Measurements from ENCODE around the gene PCF11.
"Not testable (repeated sequence)": the region's sequence is repeated elsewhere in the genome, so short reads cannot be mapped to it uniquely, and the experiment has no call there.

PCF11 gene

GRCh38 chr11:83156996-83157593 is at the start of gene PCF11:
PCF11 (plus strand) TSS chr11:83157131; CDS start chr11:83157440, 309 bp downstream.
- H3K36me3 Mint-ChIP-seq, result peaks cover 43 to 50% of the 10 kb centered on the region in 2 donors
- H3K27me3 Mint-ChIP-seq, result no peaks in the 10 kb centered on the region
- H3K27ac Mint-ChIP-seq, result peak within 1 kb of the TSS; percentile 100
- H3K9me3 Mint-ChIP-seq, result no peaks in the 10 kb centered on the region
- H3K4me1 Mint-ChIP-seq, result peaks cover 18 to 34% of the 10 kb centered on the region in 2 donors
- H3K4me3 Mint-ChIP-seq, result peak within 1 kb of the TSS; percentile 98 to 100
- DNase-seq (no peak), ATAC-seq (replicated peaks) (peak; percentile 14 to 17)

- peaks cover 13 to 19% of the 10 kb centered on the region in 2 donors for H3K4me1 Mint-ChIP-seq
- H3K27ac Mint-ChIP-seq, result no peak overlapping the region
- H3K9me3 Mint-ChIP-seq, result no peaks in the 10 kb centered on the region
- DNase-seq (no peak), ATAC-seq (replicated peaks) (no peak)
- no peak overlapping the region for H3K4me3 Mint-ChIP-seq
- peaks cover 3 to 6% of the 10 kb centered on the region in 2 donors for H3K36me3 Mint-ChIP-seq
- no peaks in the 10 kb centered on the region for H3K27me3 Mint-ChIP-seq
Measured at GRCh38 chr11:83112886-83113285, 44.0 kb upstream of the PCF11 start.

GRCh38 chr11:83115026-83115425 is 41.9 kb upstream of the PCF11 start:
- H3K27me3 Mint-ChIP-seq, result no peaks in the 10 kb centered on the region
- DNase-seq (no peak), ATAC-seq (replicated peaks) (no peak)
- peaks cover 13 to 19% of the 10 kb centered on the region in 2 donors for H3K4me1 Mint-ChIP-seq
- H3K27ac Mint-ChIP-seq, result no peak overlapping the region
- peak overlapping the region in 1 of 2 donors; percentile 5 for H3K4me3 Mint-ChIP-seq
- H3K9me3 Mint-ChIP-seq, result no peaks in the 10 kb centered on the region
- H3K36me3 Mint-ChIP-seq, result peaks cover 3 to 4% of the 10 kb centered on the region in 2 donors

- Mint-ChIP-seq H3K9me3 (no peaks in the 10 kb centered on the region), H3K27me3 (no peaks in the 10 kb centered on the region), H3K36me3 (peaks cover under 1 to 4% of the 10 kb centered on the region in 2 donors), H3K4me1 (peaks cover 13 to 19% of the 10 kb centered on the region in 2 donors), H3K4me3 (peak overlapping the region in 1 of 2 donors; percentile 47), H3K27ac (no peak overlapping the region)
- DNase-seq (no peak), ATAC-seq (replicated peaks) (no peak)
Measured at GRCh38 chr11:83115551-83115950, 41.4 kb upstream of the PCF11 start.

- Mint-ChIP-seq H3K9me3 (no peaks in the 10 kb centered on the region), H3K27me3 (no peaks in the 10 kb centered on the region), H3K4me1 (peaks cover 13 to 19% of the 10 kb centered on the region in 2 donors), H3K27ac (peak overlapping the region; percentile 31), H3K36me3 (peaks cover 0 to 2% of the 10 kb centered on the region in 2 donors), H3K4me3 (no peak overlapping the region)
- DNase-seq, result no peak
- ATAC-seq (replicated peaks), result no peak
Measured at GRCh38 chr11:83116015-83116641, 40.8 kb upstream of the PCF11 start.

- Mint-ChIP-seq H3K27ac (peak overlapping the region; percentile 67), H3K9me3 (no peaks in the 10 kb centered on the region), H3K27me3 (no peaks in the 10 kb centered on the region), H3K36me3 (no peaks in the 10 kb centered on the region), H3K4me3 (no peak overlapping the region), H3K4me1 (peaks cover 17 to 33% of the 10 kb centered on the region in 2 donors)
- no peak for DNase-seq
- no peak for ATAC-seq (replicated peaks)
Measured at GRCh38 chr11:83118814-83119213, 38.1 kb upstream of the PCF11 start.

GRCh38 chr11:83119216-83119615 is 37.7 kb upstream of the PCF11 start:
- no peak overlapping the region for H3K27ac Mint-ChIP-seq

GRCh38 chr11:83120327-83120726 is 36.6 kb upstream of the PCF11 start:
- H3K27ac Mint-ChIP-seq, result no peak overlapping the region
- H3K27me3 Mint-ChIP-seq, result no peaks in the 10 kb centered on the region
- H3K4me3 Mint-ChIP-seq, result no peak overlapping the region
- no peaks in the 10 kb centered on the region for H3K36me3 Mint-ChIP-seq
- peak in 1 of 2 donors; percentile 28 for ATAC-seq (replicated peaks)
- no peak for DNase-seq
- no peaks in the 10 kb centered on the region for H3K9me3 Mint-ChIP-seq
- peaks cover 11 to 21% of the 10 kb centered on the region in 2 donors for H3K4me1 Mint-ChIP-seq

More at GRCh38 chr11:83119216-83119615, 37.7 kb upstream of the PCF11 start:
- no peak overlapping the region for H3K4me3 Mint-ChIP-seq
- H3K9me3 Mint-ChIP-seq, result no peaks in the 10 kb centered on the region
- no peaks in the 10 kb centered on the region for H3K27me3 Mint-ChIP-seq
- ATAC-seq (replicated peaks) (no peak), DNase-seq (no peak)
- H3K4me1 Mint-ChIP-seq, result peaks cover 17 to 32% of the 10 kb centered on the region in 2 donors
- H3K36me3 Mint-ChIP-seq, result no peaks in the 10 kb centered on the region

- H3K27me3 Mint-ChIP-seq, result no peaks in the 10 kb centered on the region
- peaks cover 6 to 14% of the 10 kb centered on the region in 2 donors for H3K4me1 Mint-ChIP-seq
- H3K9me3 Mint-ChIP-seq, result no peaks in the 10 kb centered on the region
- no peaks in the 10 kb centered on the region for H3K36me3 Mint-ChIP-seq
- H3K4me3 Mint-ChIP-seq, result no peak overlapping the region
- no peak overlapping the region for H3K27ac Mint-ChIP-seq
- no peak for ATAC-seq (replicated peaks)
- DNase-seq, result no peak
Measured at GRCh38 chr11:83122050-83122449, 34.9 kb upstream of the PCF11 start.

DNA sequence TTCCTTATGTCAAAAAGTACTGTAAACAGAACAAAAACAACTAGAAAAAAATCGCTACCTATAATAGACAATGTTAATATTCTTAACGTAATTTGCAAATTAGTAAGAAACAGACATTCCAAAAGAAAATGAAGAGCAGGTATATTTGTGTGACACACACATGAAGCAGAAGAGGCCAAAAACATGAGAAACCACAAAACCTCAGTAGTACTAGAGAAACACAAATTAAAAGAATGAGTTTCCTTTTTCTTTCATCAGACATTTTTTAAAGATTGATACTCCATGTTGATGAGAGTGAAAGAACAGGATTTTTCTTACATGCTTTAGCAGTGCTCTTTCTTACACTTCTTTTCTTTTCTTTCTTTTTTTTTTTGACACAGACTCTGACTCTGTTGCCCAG is 34.2 kb upstream of the PCF11 start:
- Mint-ChIP-seq H3K36me3 (no peaks in the 10 kb centered on the region), H3K4me3 (no peak overlapping the region), H3K4me1 (peaks cover 4 to 14% of the 10 kb centered on the region in 2 donors), H3K27ac (no peak overlapping the region), H3K27me3 (no peaks in the 10 kb centered on the region), H3K9me3 (no peaks in the 10 kb centered on the region)
- DNase-seq (no peak), ATAC-seq (replicated peaks) (no peak)

DNA sequence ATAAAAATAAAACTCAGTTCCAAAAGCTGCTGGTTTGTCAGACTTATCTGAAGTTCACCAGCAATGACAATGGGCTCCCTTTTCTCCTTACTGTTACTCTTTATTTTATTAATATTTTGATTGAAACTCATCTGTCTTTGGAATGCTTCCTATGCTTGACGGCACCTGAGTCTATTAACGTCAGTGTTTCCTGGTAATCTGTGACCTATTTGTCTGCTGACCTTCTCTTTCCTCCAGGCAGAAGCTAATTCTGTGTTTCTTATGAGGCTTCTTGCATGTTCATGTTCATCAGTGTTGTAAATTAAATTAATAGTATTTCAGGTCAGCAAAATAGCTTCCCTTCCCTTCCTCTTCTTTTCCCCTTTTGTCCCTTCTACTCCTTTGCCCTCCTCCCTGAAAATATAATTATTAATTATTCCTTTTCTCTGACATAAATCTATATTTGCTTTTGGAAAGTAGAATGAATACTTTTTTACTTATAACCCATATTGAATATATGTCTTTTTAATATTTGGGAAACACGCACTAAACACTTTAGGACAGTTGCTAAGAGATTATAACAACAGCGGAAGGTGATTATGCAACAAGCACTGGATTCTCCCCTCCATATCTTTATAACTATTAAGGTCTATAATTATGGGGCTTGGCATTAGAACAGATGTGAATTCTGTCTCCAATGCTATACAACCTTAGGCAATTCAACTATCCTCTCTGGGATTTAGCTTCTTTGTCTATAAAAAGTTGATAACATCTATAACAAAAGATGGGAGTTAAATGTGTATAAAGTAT is 32.1 kb upstream of the PCF11 start:
- ATAC-seq (replicated peaks) (no peak), DNase-seq (no peak)
- Mint-ChIP-seq H3K4me1 (peaks cover 4 to 14% of the 10 kb centered on the region in 2 donors), H3K9me3 (no peaks in the 10 kb centered on the region), H3K27ac (no peak overlapping the region), H3K36me3 (no peaks in the 10 kb centered on the region), H3K27me3 (no peaks in the 10 kb centered on the region), H3K4me3 (no peak overlapping the region)

DNA sequence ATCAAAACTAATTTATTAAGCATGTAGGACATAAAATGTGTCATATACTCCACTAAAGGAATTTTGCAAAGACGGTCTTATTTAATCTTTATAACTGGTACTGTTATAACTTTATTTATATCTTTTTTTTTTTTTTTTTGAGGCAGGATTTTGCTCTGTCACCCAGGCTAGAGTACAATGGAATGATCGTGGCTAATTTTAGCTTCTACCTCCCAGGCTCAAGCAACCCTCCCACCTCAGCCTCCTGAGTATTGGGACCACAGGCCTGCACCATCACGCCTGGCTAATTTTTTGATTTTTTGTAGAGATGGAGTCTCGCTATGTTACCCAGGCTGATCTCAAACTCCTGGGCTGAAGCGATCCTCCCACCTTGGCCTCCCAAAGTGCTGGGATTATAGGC is 31.4 kb upstream of the PCF11 start:
- peaks cover 0 to 1% of the 10 kb centered on the region in 2 donors for H3K9me3 Mint-ChIP-seq
- DNase-seq (no peak), ATAC-seq (replicated peaks) (no peak)
- no peak overlapping the region for H3K27ac Mint-ChIP-seq
- peaks cover 4 to 14% of the 10 kb centered on the region in 2 donors for H3K4me1 Mint-ChIP-seq
- H3K4me3 Mint-ChIP-seq, result no peak overlapping the region
- H3K27me3 Mint-ChIP-seq, result no peaks in the 10 kb centered on the region
- H3K36me3 Mint-ChIP-seq, result no peaks in the 10 kb centered on the region

DNA sequence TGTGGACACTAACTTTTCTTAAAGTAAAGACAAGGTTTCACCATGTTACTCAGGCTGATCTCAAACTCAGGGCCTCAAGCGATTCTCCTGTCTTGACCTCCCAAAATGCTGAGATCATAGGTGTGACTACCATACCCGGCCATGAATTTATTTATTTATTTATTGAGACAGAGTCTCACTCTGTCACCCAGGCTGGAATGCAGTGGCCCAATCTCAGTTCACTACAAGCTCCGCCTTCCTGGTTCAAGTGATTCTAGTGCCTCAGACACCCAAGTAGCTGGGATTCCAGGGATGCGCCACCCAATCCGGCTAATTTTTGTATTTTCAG is 29.7 kb upstream of the PCF11 start:
- H3K27ac Mint-ChIP-seq, result no peak overlapping the region
- H3K36me3 Mint-ChIP-seq, result no peaks in the 10 kb centered on the region
- H3K4me3 Mint-ChIP-seq, result no peak overlapping the region
- ATAC-seq (replicated peaks) (no peak), DNase-seq (no peak)
- peaks cover 0 to 1% of the 10 kb centered on the region in 2 donors for H3K9me3 Mint-ChIP-seq
- no peaks in the 10 kb centered on the region for H3K27me3 Mint-ChIP-seq
- peaks cover 0 to 7% of the 10 kb centered on the region in 2 donors for H3K4me1 Mint-ChIP-seq

GRCh38 chr11:83132191-83132590 is 24.7 kb upstream of the PCF11 start:
- DNase-seq (no peak), ATAC-seq (replicated peaks) (no peak)
- H3K4me3 Mint-ChIP-seq, result no peak overlapping the region
- no peaks in the 10 kb centered on the region for H3K36me3 Mint-ChIP-seq
- peaks cover 0 to 1% of the 10 kb centered on the region in 2 donors for H3K9me3 Mint-ChIP-seq
- no peak overlapping the region for H3K27ac Mint-ChIP-seq
- H3K27me3 Mint-ChIP-seq, result no peaks in the 10 kb centered on the region
- no peaks in the 10 kb centered on the region for H3K4me1 Mint-ChIP-seq

- not testable (repeated sequence) for H3K4me1 Mint-ChIP-seq; DNase-seq; ATAC-seq (replicated peaks); H3K36me3 Mint-ChIP-seq; H3K4me3 Mint-ChIP-seq; H3K9me3 Mint-ChIP-seq; H3K27ac Mint-ChIP-seq; H3K27me3 Mint-ChIP-seq
Measured at GRCh38 chr11:83133266-83133665, 23.7 kb upstream of the PCF11 start.

All from stimulated activated naive B cell treated with anti-CD40 and anti-IgM and Interleukin-4, amounts not matched to agents 10 μg/mL and 1 μg/mL and 100 μg/mL, for 72 hours (primary cell).